Psoas muscle (tissue), 8 donors: Measurements from ENCODE around the gene COL7A1. TPM values are rescaled to one million over a fixed set of nuclear protein-coding genes. Genes with fewer than 3 reads are reported as not detected.

Experiments
- ATAC-seq, 4 donors: fragments of 200-7000 bp; cut with Tn5 transposase; one replicate each; pipeline ENCODE4 v1.9.1; 2020; ENCODE audit warnings: moderate library complexity in 3 of 4, mild to moderate bottlenecking in 2 of 4
- DNase-seq, 2 donors: peaks; one replicate each; pipeline ENCODE4 v3.0.0-alpha.2; 2020
- H3K27ac ChIP-seq: fragments of 200-600 bp; one replicate; pipeline ENCODE4 v1.8.0; 2022
- H3K27me3 ChIP-seq, 3 donors: fragments of 200-600 bp in 1 of 3; one replicate each; pipeline versions ENCODE4 v1.6.1 to v1.8.0; 2013 to 2022; ENCODE audit warnings: low read length in 2 of 3, mild to moderate bottlenecking in 2 of 3, moderate library complexity in 1 of 3; ENCODE audit not compliant: insufficient read depth in 3 of 3
- H3K36me3 ChIP-seq, 2 donors: fragments of 200-600 bp in 1 of 2; one replicate each; pipeline versions ENCODE4 v1.6.1 to v1.8.0; 2013 to 2022; ENCODE audit warnings: low read depth in 1 of 2, mild to moderate bottlenecking in 1 of 2, moderate library complexity in 1 of 2; ENCODE audit not compliant: insufficient read depth in 1 of 2
- H3K4me1 ChIP-seq: fragments of 200-600 bp; one replicate; pipeline ENCODE4 v1.8.0; 2022
- H3K4me3 ChIP-seq: fragments of 200-600 bp; one replicate; pipeline ENCODE4 v1.8.0; 2022; ENCODE audit warnings: mild to moderate bottlenecking
- H3K9me3 ChIP-seq: fragments of 200-600 bp; one replicate; pipeline ENCODE4 v1.8.0; 2022
- WGBS, 3 donors: extraction: QIAGEN DNeasy Blood & Tissue Kit; methylation state at CpG; one replicate each; pipeline versions ENCODE4 v1.1.6 to v1.1.7; 2013; 5-methylcytosine and 5-hydroxymethylcytosine counted together
- intact Hi-C, 2 donors: fragments of 100-400 bp; cut with DNase I; formaldehyde crosslinking; loops; one replicate each; pipeline versions ENCODE4 v1.11.0 to v1.14.2; 2022
- polyA plus RNA-seq, 3 donors: library from polyadenylated mRNA; stranded (reverse); fragments of 200-250 nt; gene quantifications; one replicate each; pipeline ENCODE4 v1.2.3, GENCODE V29; 2013
- total RNA-seq, 4 donors: library from RNA; stranded (reverse); fragmentation: NEBNext Ultra II Directional in 2 of 4; extraction: Animal tissue kit (Norgen Biotek cat#: 25700) in 2 of 4; gene quantifications; one replicate each; pipeline versions ENCODE4 v1.2.1 to v1.2.4, GENCODE V29; 2021 to 2023
- TF ChIP-seq, protein P1 (sequence below): fragments of 200-600 bp; IDR thresholded peaks from one replicate; pipeline ENCODE4 v1.8.0; 2022; ENCODE audit warnings: antibody characterized with exemption
- donor health status: healthy with polysubstance abuse.
- donor health status: DM: no; HTN: no; CAD: no; lungs with moderate emphysema.
- donor health status: Bipolar disorder and iron deficiency.
- donor health status: healthy.
- donor health status: DM: yes; HTN: yes; CAD: no.
- donor health status: DM: no; HTN: no; CAD: no.
- donor health status: DM: no; HTN: no; CAD: no.
- donor health status: DM: yes; HTN: yes; CAD: no.

The COL7A1 gene
- total and polyA plus RNA-seq, 7 donors = 1.6 to 22.2 (median 5.1) TPM

GRCh38 chr3:48524970-48525369 is 70.2 kb downstream of the COL7A1 start:
- no peak for DNase-seq
- Histone ChIP-seq H3K27me3 (no peaks in the 10 kb centered on the region), H3K36me3 (no peaks in the 10 kb centered on the region), H3K4me1 (no peaks in the 10 kb centered on the region), H3K27ac (no peak overlapping the region), H3K9me3 (no peaks in the 10 kb centered on the region), H3K4me3 (no peak overlapping the region)
- intact Hi-C loops = no loop called here
- TF ChIP-seq, protein P1, sequence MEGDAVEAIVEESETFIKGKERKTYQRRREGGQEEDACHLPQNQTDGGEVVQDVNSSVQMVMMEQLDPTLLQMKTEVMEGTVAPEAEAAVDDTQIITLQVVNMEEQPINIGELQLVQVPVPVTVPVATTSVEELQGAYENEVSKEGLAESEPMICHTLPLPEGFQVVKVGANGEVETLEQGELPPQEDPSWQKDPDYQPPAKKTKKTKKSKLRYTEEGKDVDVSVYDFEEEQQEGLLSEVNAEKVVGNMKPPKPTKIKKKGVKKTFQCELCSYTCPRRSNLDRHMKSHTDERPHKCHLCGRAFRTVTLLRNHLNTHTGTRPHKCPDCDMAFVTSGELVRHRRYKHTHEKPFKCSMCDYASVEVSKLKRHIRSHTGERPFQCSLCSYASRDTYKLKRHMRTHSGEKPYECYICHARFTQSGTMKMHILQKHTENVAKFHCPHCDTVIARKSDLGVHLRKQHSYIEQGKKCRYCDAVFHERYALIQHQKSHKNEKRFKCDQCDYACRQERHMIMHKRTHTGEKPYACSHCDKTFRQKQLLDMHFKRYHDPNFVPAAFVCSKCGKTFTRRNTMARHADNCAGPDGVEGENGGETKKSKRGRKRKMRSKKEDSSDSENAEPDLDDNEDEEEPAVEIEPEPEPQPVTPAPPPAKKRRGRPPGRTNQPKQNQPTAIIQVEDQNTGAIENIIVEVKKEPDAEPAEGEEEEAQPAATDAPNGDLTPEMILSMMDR = no peak
- no peak for ATAC-seq
- WGBS, 3 donors = 81 to 89% (median 88%) methylated on average over 9 of the region's 9 CpGs

- no peak for ATAC-seq
- 87 to 94% (median 93%) methylated on average over 6 of the region's 6 CpGs for WGBS, 3 donors
- TF ChIP-seq, protein P1 = no peak
These were observed 73.5 kb downstream of the COL7A1 start for GRCh38 chr3:48521635-48522034.

GRCh38 chr3:48519277-48519643 is 75.9 kb downstream of the COL7A1 start:
- WGBS, 3 donors = 96 to 98% (median 96%) methylated on average over 7 to 9 of the region's 9 CpGs
- ATAC-seq (no peak), DNase-seq (no peak)
- Histone ChIP-seq H3K27me3 (no peaks in the 10 kb centered on the region), H3K4me3 (no peak overlapping the region), H3K4me1 (no peaks in the 10 kb centered on the region), H3K27ac (no peak overlapping the region), H3K36me3 (no peaks in the 10 kb centered on the region), H3K9me3 (no peaks in the 10 kb centered on the region)
- intact Hi-C loops = no loop called here
- TF ChIP-seq, protein P1 = no peak

More at GRCh38 chr3:48521635-48522034, 73.5 kb downstream of the COL7A1 start:
- no peak overlapping the region for H3K4me3 ChIP-seq
- no peak overlapping the region for H3K27ac ChIP-seq
- intact Hi-C loops = no loop called here
- H3K27me3 ChIP-seq = no peaks in the 10 kb centered on the region
- DNase-seq = no peak
- no peaks in the 10 kb centered on the region for H3K4me1 ChIP-seq
- H3K36me3 ChIP-seq = no peaks in the 10 kb centered on the region
- no peaks in the 10 kb centered on the region for H3K9me3 ChIP-seq

DNA sequence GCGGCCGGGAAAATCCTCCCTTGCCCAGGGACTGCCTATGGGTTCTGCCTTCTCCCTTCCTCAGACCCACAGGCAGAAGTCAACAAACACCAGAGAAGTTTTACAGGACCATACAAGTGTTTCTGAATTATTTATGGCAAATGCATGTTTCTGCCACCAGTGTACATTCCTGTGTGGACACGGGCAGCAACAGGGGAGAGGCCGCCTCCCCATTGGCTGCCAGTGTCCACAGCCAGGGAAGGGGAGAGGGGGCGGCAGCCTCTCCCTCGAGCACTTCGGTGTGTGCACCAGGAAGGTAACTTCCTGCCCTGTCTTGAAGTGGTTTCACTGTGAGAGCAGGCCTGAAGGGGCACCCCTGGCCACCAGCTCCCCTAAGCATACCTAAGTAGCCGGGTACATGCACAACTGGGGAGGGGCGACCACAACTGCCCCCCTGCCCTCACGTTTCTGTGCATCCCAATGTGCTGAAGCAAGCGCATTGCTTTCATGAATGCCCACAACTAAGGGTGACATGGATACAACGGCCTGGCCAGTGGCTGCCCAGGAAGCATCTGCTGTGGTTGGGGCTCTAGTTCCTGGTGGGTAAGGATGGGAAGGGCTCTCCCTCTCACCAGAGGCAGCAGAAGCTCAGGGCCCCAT is 76.4 kb downstream of the COL7A1 start:
- DNase-seq = no peak

More for the DNA sequence above, 76.4 kb downstream of the COL7A1 start:
- WGBS, 3 donors = 74 to 83% (median 78%) methylated on average over 12 of the region's 12 CpGs
- intact Hi-C loops = no loop called here
- Histone ChIP-seq H3K36me3 (no peaks in the 10 kb centered on the region), H3K9me3 (no peaks in the 10 kb centered on the region), H3K27ac (no peak overlapping the region), H3K4me3 (no peak overlapping the region), H3K27me3 (no peaks in the 10 kb centered on the region), H3K4me1 (no peaks in the 10 kb centered on the region)
- TF ChIP-seq, protein P1 = no peak
- no peak for ATAC-seq
